DOHH2 (cell line): ENCODE results near the gene CAPZA3.
"Not testable (repeated sequence)": the region's sequence is repeated elsewhere in the genome, so short reads cannot be mapped to it uniquely, and the experiment has no call there.

ENCODE experiments used
- H3F3A ChIP-seq: fragments of 200-600 bp; sonication (generic), shearing (Covaris generic); 2 replicates; pipeline ENCODE4 v1.6.0; 2016; ENCODE audit warnings: antibody characterized with exemption, mild to moderate bottlenecking; ENCODE audit not compliant: control insufficient read depth, insufficient read depth
- H3K27ac ChIP-seq: fragments of 200-600 bp; sonication (generic); 2 replicates; pipeline ENCODE4 v1.5.1; 2014; ENCODE audit warnings: low read depth, mild to moderate bottlenecking, low read length, moderate library complexity
- H3K27me3 ChIP-seq: fragments of 200-600 bp; sonication (generic); 2 replicates; pipeline ENCODE4 v1.6.1; 2014; ENCODE audit warnings: mild to moderate bottlenecking, low read length, mixed read lengths; ENCODE audit not compliant: control insufficient read depth
- H3K36me3 ChIP-seq: fragments of 200-600 bp; sonication (generic); 2 replicates; pipeline ENCODE4 v1.6.1; 2014; ENCODE audit warnings: mild to moderate bottlenecking, low read length, moderate library complexity, mixed read lengths; ENCODE audit not compliant: control insufficient read depth
- H3K4me1 ChIP-seq: fragments of 200-600 bp; sonication (generic); 2 replicates; pipeline ENCODE4 v1.6.1; 2014; ENCODE audit warnings: mild to moderate bottlenecking, low read length, mixed read lengths; ENCODE audit not compliant: control insufficient read depth
- H3K4me2 ChIP-seq: fragments of 200-600 bp; sonication (generic); 2 replicates; pipeline ENCODE4 v1.6.0; 2014; ENCODE audit warnings: mild to moderate bottlenecking, low read length, moderate library complexity
- H3K4me3 ChIP-seq: fragments of 200-600 bp; sonication (generic); 2 replicates; pipeline ENCODE4 v1.5.1; 2014; ENCODE audit warnings: mild to moderate bottlenecking, low read length, mixed read lengths
- H3K79me2 ChIP-seq: fragments of 200-600 bp; sonication (generic); 2 replicates; pipeline ENCODE4 v1.6.1; 2014; ENCODE audit warnings: mild to moderate bottlenecking, low read length, mixed read lengths; ENCODE audit not compliant: control insufficient read depth
- H3K9me2 ChIP-seq: fragments of 200-600 bp; sonication (generic); replicated peaks from 2 replicates; pipeline ENCODE4 v1.6.1; 2014; ENCODE audit warnings: mild to moderate bottlenecking, low read length, mixed read lengths; ENCODE audit not compliant: control insufficient read depth
- H3K9me3 ChIP-seq: fragments of 200-600 bp; sonication (generic); 2 replicates; pipeline ENCODE4 v1.6.1; 2014; ENCODE audit warnings: antibody characterized with exemption, low read length, mixed read lengths; ENCODE audit not compliant: control insufficient read depth, insufficient read depth
- H4K20me1 ChIP-seq: fragments of 200-600 bp; sonication (generic); 2 replicates; pipeline ENCODE4 v1.6.0; 2014; ENCODE audit warnings: low read depth, mild to moderate bottlenecking, antibody characterized with exemption, low read length, moderate library complexity; ENCODE audit not compliant: control insufficient read depth, insufficient read depth
- CTCF ChIP-seq: fragments of 200-600 bp; sonication (generic); IDR thresholded peaks from one replicate; pipeline ENCODE4 v1.5.1; 2014; ENCODE audit warnings: antibody characterized with exemption, mild to moderate bottlenecking, low read depth, low read length; ENCODE audit not compliant: poor library complexity, severe bottlenecking
- EZH2phosphoT487 ChIP-seq: fragments of 200-600 bp; sonication (generic); IDR thresholded peaks from 2 replicates; pipeline ENCODE4 v1.6.1; 2017; ENCODE audit warnings: borderline replicate concordance, mild to moderate bottlenecking, antibody characterized with exemption, low read length, moderate library complexity, mixed read lengths

CAPZA3 gene

GRCh38 chr12:18755341-18755740 lies 17.4 kb downstream of the CAPZA3 start:
- no peaks in the 10 kb centered on the region for H3K9me3 ChIP-seq
- H3K36me3 ChIP-seq = no peaks in the 10 kb centered on the region
- H3K4me3 ChIP-seq = no peak overlapping the region
- no peaks in the 10 kb centered on the region for H3K27me3 ChIP-seq
- TF ChIP-seq EZH2phosphoT487 = no peak
- no peak for TF ChIP-seq CTCF
- H4K20me1 ChIP-seq = no peaks in the 10 kb centered on the region
- H3K27ac ChIP-seq = no peak overlapping the region
- no peak overlapping the region for H3K4me2 ChIP-seq
- H3F3A ChIP-seq = no peaks in the 10 kb centered on the region
- no peaks in the 10 kb centered on the region; the same call in 1 of the 2 replicates for H3K9me2 ChIP-seq
- H3K4me1 ChIP-seq = no peaks in the 10 kb centered on the region
- H3K79me2 ChIP-seq = no peaks in the 10 kb centered on the region

GRCh38 chr12:18766479-18766878 lies 28.6 kb downstream of the CAPZA3 start:
- H3K9me2 ChIP-seq, H3K36me3 ChIP-seq, H3K4me2 ChIP-seq, H3K9me3 ChIP-seq, H4K20me1 ChIP-seq, H3K27ac ChIP-seq, H3K4me1 ChIP-seq, H3K27me3 ChIP-seq, H3F3A ChIP-seq, H3K79me2 ChIP-seq, H3K4me3 ChIP-seq: not testable (repeated sequence)

GRCh38 chr12:18782827-18783226 lies 44.9 kb downstream of the CAPZA3 start:
- Histone ChIP-seq H3K4me2 (no peak overlapping the region), H4K20me1 (no peaks in the 10 kb centered on the region), H3K4me1 (no peaks in the 10 kb centered on the region), H3K36me3 (no peaks in the 10 kb centered on the region), H3K4me3 (no peak overlapping the region), H3F3A (no peaks in the 10 kb centered on the region), H3K9me2 (no peaks in the 10 kb centered on the region), H3K27ac (no peak overlapping the region), H3K27me3 (no peaks in the 10 kb centered on the region), H3K79me2 (no peaks in the 10 kb centered on the region), H3K9me3 (no peaks in the 10 kb centered on the region)
- TF ChIP-seq EZH2phosphoT487 (no peak), CTCF (no peak)

- not testable (repeated sequence) for H3K36me3 ChIP-seq, H3K27ac ChIP-seq, H3K79me2 ChIP-seq, H3K9me2 ChIP-seq, H3K4me3 ChIP-seq, H3K9me3 ChIP-seq, H3K4me1 ChIP-seq, H3K27me3 ChIP-seq, H3K4me2 ChIP-seq, H3F3A ChIP-seq, H4K20me1 ChIP-seq
Measured at GRCh38 chr12:18785465-18785864, 47.5 kb downstream of the CAPZA3 start.
